SKM-1 (cell line): ENCODE measurements around the gene LIPJ.

Experiments
- DNase-seq: peaks from one replicate; lab custom pipeline; 2025; ENCODE audit not compliant: unreplicated experiment; lab: John Stamatoyannopoulos, UW

Gene LIPJ, protein sequence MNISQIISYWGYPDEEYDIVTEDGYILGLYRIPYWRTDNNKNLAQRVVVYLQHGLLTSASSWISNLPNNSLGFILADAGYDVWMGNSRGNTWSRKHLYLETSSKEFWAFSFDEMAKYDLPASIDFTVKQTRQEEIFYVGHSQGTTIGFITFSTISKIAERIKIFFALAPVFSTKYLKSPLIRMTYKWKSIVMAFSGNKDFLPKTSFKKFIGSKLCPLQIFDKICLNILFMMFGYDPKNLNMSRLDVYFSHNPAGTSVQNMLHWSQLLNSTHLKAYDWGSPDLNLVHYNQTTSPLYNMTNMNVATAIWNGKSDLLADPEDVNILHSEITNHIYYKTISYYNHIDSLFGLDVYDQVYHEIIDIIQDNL

DNA sequence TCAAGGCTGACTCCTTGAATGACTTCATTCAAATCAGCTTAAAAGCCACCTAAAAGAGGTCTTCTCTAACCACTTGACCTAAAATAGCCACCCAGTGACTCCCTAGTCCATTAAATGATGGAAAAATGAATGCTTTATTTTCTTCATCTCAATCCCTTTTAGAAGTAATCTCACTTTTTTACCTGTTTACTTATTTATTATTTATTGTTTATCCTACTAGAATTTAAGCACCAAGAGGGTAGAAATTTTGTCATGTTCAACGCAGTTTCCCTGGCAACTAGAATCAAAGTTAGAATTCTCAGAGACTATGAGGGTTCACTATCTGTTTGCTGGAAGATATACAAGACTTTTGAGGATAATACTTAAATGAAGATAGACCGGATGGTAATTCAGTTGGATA, at the start of gene LIPJ:
TSS of gene LIPJ (plus strand) at position 301 of the 400 bp plus-strand sequence. CDS start 3,926 bp downstream, outside the sequence.
- DNase-seq, result no peak

DNA sequence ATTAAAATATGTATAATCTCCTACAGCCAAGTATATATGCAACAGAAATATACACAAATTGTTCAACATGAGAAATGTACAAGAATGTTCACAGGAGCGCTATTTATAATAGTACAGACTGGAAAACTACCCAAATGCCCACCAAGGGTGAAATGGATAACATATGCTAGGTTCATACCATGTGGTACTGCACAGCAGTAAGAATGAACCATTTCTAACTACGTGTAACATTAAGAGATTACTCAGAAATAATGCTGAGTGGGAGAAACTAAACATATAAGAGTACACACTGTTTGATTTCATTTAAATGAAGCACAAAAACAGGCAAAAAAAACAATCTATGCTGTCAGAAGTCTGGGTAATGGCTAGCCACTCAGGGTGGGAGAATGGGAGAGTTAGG, 49.2 kb upstream of the LIPJ start:
- no peak for DNase-seq

DNA sequence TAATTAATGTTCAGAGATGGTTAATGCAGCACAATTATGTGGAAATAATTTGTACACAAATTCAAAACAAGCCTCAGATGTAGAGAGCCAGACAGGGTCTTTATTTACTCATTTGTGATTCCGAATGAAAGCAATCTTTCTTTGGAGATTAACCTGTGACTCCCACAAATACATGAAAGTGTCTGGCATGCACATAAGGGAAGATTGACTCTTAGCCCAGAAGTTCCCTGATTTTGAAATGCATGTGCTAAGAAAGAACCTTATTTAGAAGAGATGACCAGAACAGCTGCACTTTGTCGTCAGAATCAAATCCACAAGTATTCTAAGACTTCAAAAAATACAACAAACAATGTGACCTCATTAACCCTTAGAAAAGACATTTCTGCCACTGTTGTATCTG, 48.5 kb upstream of the LIPJ start:
- DNase-seq, result no peak

DNA sequence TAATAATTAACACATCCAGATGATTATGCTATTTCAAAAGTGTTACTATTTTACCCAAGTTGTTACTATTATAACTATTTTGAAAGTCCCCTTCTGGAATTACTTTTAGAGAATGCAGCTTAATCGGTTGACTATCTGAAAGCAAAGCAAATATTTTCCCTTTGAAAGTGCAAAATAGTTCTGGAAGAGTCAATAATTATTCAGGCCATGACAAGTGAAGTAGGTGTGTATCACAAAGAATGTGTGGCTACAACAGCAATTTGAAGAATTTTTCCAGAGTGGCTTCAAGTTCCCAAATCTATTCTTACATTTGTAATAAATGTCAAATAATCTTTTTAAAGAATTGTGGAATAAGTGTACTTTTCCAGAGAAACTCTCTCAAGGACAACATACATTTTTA, 46.2 kb upstream of the LIPJ start:
- no peak for DNase-seq

DNA sequence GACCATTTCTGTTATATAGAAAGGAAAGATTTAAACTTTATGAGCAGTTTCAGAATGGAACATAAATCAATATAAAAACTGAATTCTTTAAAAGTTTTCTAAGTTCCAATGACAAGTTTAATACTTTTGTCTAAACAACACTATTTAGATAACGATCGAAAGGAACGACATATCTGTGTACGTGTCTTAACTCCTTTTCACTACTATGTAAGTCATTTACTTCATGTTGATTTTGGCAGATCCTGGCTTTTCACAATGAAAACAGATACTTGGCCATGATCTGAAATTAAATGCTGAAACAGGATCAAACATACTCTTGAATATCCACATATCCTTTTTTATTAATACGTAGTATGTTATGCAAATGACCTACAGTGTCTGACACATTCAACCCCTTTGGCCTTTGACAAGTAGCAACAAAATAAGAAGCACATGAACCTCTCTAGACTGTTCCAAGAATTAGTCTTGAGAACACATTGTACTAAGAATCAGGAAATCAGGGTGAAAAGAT, 45.4 kb upstream of the LIPJ start:
- DNase-seq, result no peak

DNA sequence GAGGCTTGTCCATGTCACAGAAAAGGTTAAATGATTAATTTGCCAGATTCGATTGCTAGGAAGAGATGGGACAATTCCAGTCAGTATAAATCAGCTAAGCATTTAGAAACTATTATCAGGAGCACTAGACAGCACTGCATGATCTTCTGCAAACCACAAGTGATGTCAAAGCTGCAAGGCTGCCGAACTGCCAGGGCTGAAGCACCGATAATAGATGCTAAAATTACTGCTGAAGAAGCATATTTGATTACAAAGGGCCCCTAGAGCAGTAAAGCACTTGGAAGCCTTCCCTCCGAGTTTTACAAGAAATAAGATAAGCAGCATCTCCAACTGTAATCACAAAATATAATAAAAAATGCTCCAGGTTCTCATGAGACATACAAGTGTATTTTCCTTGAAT, 44.0 kb upstream of the LIPJ start:
- no peak for DNase-seq

DNA sequence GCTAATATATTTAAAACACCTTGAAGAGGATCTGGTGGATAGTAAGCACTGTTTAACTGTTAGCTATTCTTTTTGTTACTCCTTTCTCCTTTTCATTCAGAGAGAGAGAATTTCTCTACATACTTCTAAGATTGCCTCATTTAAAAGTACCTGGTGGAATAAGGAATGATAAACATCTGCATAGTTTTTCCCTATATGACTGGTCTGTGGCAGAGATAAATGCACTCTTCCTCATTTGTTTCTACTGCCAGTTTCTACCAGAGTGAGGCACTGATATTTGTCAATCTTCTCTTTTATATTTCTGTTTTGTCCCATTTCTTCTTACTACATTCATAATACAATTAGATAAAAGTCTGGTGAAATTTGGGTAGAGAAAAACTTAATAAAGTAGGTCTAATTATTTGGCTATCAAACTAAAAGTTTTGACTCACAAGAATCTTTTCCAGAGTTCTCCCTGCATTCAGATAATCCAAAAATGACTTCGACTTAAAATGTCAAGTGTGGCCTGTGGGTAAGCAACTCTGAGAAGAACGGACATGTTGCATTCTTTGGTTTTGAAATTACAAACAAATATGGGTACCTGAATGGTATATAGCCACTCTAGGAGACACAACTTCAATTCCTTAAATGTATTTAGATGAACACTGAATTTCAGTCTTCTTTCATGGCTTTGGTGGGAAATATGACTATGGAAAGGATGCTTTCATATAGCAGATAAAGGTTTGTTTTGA, 42.3 kb upstream of the LIPJ start:
- DNase-seq, result no peak

DNA sequence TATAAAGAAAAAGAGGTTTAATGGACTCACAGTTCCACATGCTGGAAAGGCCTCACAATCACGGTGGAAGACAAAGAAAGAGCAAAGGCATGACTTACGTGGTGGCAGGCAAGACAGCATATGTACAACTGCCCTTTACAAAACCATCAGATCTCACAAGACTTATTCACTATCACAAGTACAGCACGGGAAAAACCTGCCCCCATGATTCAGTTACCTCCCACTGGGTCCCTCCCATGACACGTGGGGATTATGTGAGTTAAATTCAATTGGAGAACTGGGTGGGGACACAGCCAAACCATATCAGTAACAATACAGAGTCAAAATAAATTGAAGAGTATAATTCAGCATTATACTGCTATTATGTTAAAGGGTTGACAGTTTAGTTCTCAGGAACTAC, 41.2 kb upstream of the LIPJ start:
- DNase-seq, result no peak

DNA sequence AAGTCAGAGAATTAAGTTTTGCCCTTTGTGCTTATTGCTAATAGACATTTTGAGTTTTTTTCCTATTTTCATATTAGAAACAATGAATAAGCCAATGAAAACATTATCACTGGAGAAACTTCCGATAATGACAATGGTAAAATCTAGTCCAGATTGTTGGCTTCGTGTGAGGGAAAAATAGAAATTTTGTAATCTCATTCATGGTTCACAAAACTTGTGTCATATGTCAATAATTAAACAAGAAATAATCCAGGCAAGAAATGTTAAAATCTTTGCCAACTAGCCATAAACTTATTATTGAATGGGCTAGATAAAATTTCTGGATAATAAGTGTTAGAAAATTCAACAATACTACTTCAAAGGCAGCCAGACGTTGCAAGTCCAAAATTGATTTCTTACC, 40.1 kb upstream of the LIPJ start:
- DNase-seq, result no peak

DNA sequence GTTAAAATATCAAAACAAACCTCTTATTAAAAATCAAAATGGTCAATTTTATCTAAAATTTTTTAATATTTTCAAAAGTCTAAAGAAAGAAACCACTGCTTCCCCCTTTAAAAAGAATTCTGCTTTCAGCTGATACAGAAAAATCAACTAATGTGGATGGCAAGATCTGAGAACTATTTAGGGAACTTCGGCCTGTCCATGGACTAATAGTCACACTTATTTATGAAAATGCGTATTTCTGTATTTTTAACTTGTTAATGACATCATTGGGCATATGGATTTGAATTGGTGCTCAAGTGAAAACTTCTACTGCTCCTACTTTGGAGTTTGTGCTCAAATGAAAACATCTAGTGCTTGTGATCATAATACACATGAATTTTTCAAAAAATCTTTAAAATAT, 35.3 kb upstream of the LIPJ start:
- no peak for DNase-seq

DNA sequence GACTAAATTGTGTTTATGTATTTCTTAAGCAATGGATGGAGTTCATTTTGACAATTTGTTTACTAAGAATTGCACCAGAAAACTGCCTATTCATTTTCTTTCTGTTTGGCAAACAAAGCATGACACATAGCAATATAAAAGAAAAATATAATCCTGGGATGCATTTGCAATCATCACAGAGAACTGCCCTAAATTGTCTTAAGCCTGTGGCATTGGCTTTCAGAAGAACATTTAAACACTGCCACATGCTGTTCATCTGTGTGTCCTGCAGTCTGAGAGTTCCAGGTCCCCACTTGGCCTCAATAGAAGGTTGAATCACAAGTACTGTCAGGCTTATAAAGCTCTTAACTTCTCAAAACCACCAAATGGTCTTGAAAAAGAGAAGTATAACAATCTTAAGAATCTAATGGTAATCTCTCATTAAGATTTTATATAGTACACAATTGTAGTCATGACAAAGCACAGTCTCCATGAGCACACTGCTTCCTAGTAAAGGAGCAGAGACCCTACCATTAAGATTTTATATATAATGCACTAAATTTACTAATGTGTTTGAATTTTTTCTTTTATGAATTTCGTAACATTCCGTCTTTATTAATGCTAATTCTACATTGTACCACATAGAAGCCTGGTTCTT, 33.3 kb upstream of the LIPJ start:
- peak; percentile 58 for DNase-seq

DNA sequence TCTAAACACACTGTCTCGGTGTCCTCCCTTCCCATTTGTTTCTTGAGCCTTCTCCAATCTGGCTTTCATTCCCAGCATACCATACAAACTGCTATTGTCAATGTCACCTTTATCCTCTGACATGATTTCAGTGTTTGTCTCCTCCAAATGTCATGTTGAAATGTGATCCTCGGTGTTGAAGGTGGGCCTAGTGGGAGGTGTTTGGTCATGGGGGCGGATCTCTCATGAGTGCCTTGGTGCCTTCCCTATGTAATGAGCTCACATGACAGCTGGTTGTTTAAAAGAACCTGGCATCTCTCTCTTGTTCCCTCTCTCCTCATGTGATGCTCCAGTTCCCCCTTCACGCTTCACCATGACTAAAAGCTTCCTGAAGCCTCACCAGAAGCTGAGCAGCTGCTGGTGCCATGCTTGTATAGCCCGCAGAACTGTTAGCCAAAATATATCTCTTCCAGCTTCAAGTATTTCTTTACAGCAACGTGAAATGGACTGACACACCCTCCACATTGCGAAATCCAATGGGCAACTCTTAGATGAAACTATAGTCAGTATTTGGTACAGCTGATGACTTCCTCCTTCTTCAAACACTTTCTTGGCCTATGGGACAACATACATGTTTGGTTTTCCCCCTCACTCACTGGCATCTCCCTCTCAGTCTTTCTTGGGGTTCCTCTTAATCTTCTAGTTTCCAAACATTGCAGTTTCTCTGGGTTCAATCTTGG, 31.2 kb upstream of the LIPJ start:
- DNase-seq, result peak; percentile 5

DNA sequence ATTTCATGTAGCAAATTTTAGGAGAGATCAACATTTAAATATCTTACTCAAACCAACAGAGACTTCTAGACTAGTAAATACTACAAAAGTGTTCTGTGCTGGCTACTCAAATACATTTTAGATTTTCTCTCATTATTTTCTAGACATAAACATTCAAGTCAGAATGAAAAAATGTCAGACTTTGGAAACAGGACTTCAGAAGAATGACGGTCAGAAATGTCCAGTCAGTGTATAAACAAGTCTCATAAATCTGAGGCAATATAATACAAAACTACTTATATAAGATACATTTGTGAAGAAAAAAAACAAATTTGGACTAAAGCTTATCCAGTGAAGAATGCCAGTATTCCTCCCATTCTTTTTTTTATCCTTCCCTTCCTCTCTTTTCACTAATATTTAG, 29.3 kb upstream of the LIPJ start:
- DNase-seq, result no peak

DNA sequence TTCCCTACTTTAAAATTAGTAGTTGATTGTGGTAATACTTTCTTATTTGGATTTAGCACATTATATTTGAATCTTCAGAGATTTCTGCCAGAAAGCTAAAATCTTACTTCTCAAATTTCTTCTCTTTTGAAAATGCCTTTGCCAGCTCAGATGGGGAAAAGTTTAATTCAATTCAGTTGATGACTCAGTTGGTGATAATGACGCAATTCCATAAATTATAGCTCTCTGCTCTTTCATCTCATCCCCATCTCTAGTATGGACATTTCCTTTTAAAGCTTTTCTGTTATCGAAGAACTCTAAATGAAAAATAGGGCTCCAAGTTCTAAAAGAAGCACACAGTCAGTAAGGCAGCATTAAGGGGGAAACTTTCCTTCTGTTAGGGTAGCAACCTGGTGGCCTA, 28.9 kb upstream of the LIPJ start:
- DNase-seq, result no peak

DNA sequence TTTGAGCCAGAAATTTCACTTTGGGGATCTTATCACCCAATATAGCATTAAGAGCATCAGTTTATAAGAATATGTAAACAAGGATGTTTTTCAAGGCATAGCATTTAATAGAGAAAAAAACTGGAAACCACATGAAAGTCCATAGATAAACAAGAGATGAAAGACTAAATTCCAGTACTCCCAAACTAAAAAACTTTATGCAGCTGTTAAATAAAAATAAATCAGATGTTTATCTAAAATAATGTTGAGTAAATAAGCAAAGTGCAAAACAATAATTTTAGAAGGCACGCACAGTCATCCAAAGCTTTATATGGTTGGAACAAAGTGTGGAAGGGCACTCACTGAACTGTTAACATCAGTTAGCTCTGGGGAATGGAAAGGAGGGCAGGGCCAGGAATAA, 24.4 kb upstream of the LIPJ start:
- no peak for DNase-seq

DNA sequence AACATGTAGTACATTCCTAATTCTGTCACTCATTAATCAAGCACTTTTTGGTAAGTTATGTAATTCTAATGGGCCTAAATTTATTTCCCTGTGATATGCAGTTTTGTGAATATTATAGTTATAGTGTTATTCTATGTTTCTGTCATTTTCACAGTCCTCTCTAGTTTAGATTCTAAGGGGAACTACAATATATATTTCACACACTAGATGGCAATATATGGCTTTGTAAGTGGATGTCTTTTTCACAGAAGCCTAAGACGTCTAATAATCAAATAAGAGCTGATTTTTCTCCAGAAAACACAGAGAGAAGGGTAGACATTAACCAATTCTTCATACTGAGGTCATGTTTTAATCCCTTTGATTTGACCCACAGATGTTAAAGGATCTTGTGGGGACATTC, 21.5 kb upstream of the LIPJ start:
- peak; percentile 29 for DNase-seq

DNA sequence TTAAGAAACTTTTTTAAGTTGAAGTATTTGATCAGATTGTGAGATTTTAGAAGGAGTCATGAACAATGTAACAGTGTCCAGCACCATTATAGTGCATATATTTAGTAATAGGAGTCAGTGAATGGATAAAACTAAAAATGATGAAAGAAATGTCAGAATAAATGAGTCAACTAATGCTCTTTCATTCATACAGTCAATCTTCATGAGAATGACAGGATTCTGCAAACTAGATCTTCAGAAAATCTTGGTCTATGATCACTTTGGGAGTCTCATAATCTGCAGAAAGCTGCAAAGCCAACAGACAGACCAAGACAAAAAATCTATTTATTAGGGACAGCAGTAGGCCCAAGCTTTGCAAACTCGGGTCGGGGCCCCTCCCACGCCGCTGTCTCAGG, 4.2 kb upstream of the LIPJ start:
- no peak for DNase-seq

DNA sequence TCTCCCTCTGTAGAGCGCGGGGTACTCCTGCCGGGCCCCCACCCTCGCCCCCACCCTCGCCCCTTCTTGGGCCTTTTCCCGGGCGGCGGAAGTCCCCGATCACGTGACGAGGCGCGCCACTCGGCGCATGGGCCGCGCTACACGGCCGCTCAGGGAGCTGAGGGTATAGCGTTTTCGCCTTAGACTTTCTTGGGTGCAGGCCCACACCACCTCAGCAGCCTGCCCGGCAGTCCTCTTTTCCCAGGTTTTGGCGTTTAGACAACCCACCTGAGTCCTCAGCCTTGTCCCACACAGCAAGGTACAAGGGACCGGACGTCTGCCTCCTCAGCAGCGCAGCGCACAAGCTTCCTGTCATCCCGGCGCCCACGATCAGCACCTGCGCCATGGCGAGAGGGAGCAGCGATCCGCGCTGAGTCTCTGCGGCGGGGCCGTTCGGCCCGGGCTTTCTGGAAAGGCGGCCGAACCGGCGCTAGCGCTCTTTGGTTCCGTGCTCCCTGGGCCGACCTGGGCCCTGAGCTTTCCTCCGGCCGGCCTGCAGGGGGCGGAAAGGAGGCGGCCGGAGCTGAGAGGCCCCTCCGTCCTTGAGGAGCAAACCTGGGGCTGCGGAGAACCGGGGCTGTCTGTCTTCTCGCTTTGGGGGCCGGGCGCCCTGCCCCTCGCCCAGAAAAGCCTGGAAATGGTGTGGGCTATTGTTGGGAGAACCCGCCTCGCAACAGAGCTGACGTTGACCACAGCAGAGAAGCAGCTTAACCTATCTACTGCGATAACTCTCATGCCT, 3.6 kb upstream of the LIPJ start, which contains the start of gene RNLS:
TSS of gene RNLS (minus strand) at position 513 of the 778 bp plus-strand sequence.
- DNase-seq, result peak; percentile 6

DNA sequence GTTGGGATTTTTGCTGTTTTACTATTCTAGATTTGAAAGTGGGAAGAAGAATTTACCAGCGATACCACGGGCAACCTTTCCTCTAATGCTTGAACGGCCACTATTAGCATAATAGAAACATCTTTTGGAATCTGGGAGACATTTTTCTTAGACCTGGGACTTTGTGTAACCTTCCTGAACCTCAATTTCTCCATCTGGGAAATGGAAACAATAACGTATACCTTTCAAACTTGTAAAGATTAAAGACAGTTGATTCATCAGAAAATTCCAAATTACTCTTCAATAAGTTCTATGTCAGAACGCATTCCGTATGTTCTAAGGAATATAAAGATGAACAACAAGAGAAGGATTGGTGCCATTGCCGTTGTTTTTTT, 3.0 kb upstream of the LIPJ start:
- no peak for DNase-seq

DNA sequence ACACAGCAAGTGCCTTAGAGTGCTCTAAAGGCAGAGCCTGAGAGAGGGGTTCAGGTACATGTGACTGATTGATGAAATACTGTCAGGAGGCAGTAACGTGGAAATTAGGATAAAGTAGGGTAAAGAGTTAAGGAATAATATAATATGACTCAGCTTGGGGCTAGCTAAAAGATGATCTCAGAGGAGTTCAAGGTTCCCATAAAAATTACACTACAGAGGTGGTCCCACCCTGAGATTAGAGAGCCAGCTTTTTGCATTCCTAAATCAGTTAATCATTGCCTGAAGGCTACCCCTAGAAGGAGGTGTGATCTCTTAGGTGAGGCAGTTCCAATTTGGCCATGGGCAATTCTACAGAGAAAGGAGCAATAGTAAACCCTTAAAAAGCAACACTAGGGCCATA, 5.8 kb downstream of the LIPJ start:
- no peak for DNase-seq

DNA sequence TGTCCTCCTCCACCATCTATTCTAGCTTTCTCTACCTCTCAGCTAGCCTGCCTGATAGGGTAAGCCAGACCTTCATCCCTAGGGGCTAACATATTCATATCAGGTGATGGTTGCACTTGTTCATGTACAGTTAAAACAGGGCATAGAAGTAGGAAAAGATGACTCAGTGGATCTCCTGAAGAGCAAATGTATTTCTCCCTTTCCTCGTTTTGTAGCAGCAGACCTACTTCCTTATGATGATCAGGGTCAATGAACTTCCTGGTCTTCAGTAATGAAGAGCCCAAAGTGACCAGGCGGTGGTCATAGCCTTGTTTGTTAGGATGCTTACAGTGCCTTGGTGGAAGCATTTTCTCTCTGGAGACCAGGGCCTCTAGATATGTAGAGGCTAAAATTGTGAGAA, 6.3 kb downstream of the LIPJ start:
- no peak for DNase-seq
